Measurements from ENCODE around the gene CYB5RL.

DNA sequence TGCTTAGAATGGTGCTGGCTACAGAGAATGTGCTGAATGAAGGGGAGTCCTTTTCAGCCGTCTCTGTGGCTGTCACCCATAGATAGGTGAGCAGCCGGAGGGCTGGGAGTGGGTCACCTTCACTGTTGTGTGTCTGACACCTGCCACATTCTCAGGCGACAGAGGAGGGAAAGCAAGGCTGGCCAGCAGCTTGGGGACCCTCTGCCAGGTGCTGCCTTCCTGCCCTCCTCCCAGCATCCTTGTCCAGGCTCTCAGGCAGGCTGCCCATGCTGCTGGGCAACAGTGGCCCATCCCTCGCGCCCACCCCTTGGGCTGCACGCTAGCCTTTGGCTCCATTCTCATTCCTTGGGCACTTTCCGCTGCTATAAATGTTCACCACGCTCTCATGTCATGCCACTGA is 22.1 kb downstream of the CYB5RL start:
- TF ChIP-seq, protein P1, sequence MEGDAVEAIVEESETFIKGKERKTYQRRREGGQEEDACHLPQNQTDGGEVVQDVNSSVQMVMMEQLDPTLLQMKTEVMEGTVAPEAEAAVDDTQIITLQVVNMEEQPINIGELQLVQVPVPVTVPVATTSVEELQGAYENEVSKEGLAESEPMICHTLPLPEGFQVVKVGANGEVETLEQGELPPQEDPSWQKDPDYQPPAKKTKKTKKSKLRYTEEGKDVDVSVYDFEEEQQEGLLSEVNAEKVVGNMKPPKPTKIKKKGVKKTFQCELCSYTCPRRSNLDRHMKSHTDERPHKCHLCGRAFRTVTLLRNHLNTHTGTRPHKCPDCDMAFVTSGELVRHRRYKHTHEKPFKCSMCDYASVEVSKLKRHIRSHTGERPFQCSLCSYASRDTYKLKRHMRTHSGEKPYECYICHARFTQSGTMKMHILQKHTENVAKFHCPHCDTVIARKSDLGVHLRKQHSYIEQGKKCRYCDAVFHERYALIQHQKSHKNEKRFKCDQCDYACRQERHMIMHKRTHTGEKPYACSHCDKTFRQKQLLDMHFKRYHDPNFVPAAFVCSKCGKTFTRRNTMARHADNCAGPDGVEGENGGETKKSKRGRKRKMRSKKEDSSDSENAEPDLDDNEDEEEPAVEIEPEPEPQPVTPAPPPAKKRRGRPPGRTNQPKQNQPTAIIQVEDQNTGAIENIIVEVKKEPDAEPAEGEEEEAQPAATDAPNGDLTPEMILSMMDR (IDR thresholded peaks at IDR 0.05; ENCODE audit: insufficient read depth, low read length, poor library complexity, severe bottlenecking): no peak
- TF ChIP-seq EZH2phosphoT487 (conservative IDR thresholded peaks at IDR 0.05; ENCODE audit: low read length): no peak

All from SU-DHL-6 (cell line).